Right ventricle myocardium inferior (tissue), 1 donor: ENCODE results near the gene CSTF1. TPM values are rescaled to one million over a fixed set of nuclear protein-coding genes. Genes with fewer than 3 reads are reported as not detected.
A peak's percentile ranks its signal among the peaks of the same experiment; 100 is the strongest.

Experiments
- ATAC-seq: fragments of 200-7000 bp; cut with Tn5 transposase; one replicate; pipeline ENCODE4 v1.9.1; 2020; ENCODE audit warnings: mild to moderate bottlenecking, moderate library complexity
- DNase-seq: peaks from one replicate; pipeline ENCODE4 v3.0.0; 2021; ENCODE audit errors: missing footprints
- intact Hi-C: fragments of 100-400 bp; cut with DNase I; formaldehyde crosslinking; loops from one replicate; pipeline ENCODE4 v1.11.0; 2022
- total RNA-seq: library from RNA; stranded (reverse); fragmentation: NEBNext Ultra II Directional; extraction: Animal tissue kit (Norgen Biotek cat#: 25700); gene quantifications from one replicate; pipeline ENCODE4 v1.2.1, GENCODE V29; 2021
- donor health status: DM: no; HTN: yes; CAD: no; lungs with severe emphysema.

The CSTF1 gene
- total RNA-seq, 1 donor from 2014 or later: 18.6 TPM

- ATAC-seq: no peak
- DNase-seq: no peak
- intact Hi-C loops: no loop called here
Observed at GRCh38 chr20:56438284-56438683, 45.8 kb downstream of the CSTF1 start.

GRCh38 chr20:56439771-56440291 is 47.4 kb downstream of the CSTF1 start:
- DNase-seq (peak; percentile 73), ATAC-seq (peak; percentile 91)
- intact Hi-C loops: no loop called here

GRCh38 chr20:56440346-56441007 is 48.0 kb downstream of the CSTF1 start:
- intact Hi-C loops: no loop called here
- ATAC-seq: no peak

GRCh38 chr20:56442389-56443365 is 50.2 kb downstream of the CSTF1 start:
- intact Hi-C loops: no loop called here
- no peak for DNase-seq
- no peak for ATAC-seq

More at GRCh38 chr20:56440346-56441007, 48.0 kb downstream of the CSTF1 start:
- no peak for DNase-seq

- ATAC-seq: peak; percentile 66
- intact Hi-C loops: no loop called here
- no peak for DNase-seq
Observed at GRCh38 chr20:56443654-56444540, 51.5 kb downstream of the CSTF1 start.

GRCh38 chr20:56445130-56445529 is 52.7 kb downstream of the CSTF1 start:
- intact Hi-C loops: no loop called here
- no peak for ATAC-seq
- no peak for DNase-seq

GRCh38 chr20:56445540-56445939 is 53.1 kb downstream of the CSTF1 start:
- DNase-seq (no peak), ATAC-seq (no peak)
- intact Hi-C loops: no loop called here

- DNase-seq (no peak), ATAC-seq (no peak)
- intact Hi-C loops: no loop called here
Observed at GRCh38 chr20:56447227-56447626, 54.8 kb downstream of the CSTF1 start.

- intact Hi-C loops: no loop called here
- DNase-seq (no peak), ATAC-seq (no peak)
Observed at GRCh38 chr20:56449459-56449858, 57.0 kb downstream of the CSTF1 start.

GRCh38 chr20:56451056-56451765 is 58.8 kb downstream of the CSTF1 start:
- ATAC-seq (no peak), DNase-seq (no peak)
- intact Hi-C loops: no loop called here

GRCh38 chr20:56453352-56453751 is 60.9 kb downstream of the CSTF1 start:
- DNase-seq: no peak
- no peak for ATAC-seq
- intact Hi-C loops: no loop called here

- intact Hi-C loops: no loop called here
- DNase-seq (no peak), ATAC-seq (no peak)
Observed at GRCh38 chr20:56454754-56455153, 62.3 kb downstream of the CSTF1 start.

Other genes with a start within 250 kb of the CSTF1 start
- not detected for gene MC3R, start 143.9 kb upstream of the CSTF1 start, total RNA-seq
- gene FAM210B, start 33.7 kb upstream of the CSTF1 start, total RNA-seq: 60.3 TPM
- 8.4 TPM for gene AURKA, start 430 bp upstream of the CSTF1 start, total RNA-seq
- gene CASS4, start 19.6 kb downstream of the CSTF1 start, total RNA-seq: 0.41 TPM
- gene RTF2, start 76.0 kb downstream of the CSTF1 start, total RNA-seq: 87.1 TPM
- gene FAM209A, start 132.1 kb downstream of the CSTF1 start, total RNA-seq: not detected
- not detected for gene FAM209B, start 140.6 kb downstream of the CSTF1 start, total RNA-seq
- gene TFAP2C, start 236.7 kb downstream of the CSTF1 start, total RNA-seq: 0.22 TPM